HepG2 (cell line): ENCODE measurements around the gene TFRC.

Source experiments
- EZH2 ChIP-seq: conservative IDR thresholded peaks from 2 replicates; pipeline ENCODE4 v1.6.1; 2012; ENCODE audit warnings: mild to moderate bottlenecking, low read depth, low read length, moderate library complexity
- MEIS1 ChIP-seq: sonication (generic); formaldehyde crosslinking; IDR thresholded peaks from 2 replicates; pipeline ENCODE4 v1.9.0; 2021; ENCODE audit warnings: mild to moderate bottlenecking, missing genetic modification reagents, moderate library complexity, borderline replicate concordance
- NCOA1 ChIP-seq: sonication (generic); formaldehyde crosslinking; IDR thresholded peaks from 2 replicates; pipeline ENCODE4 v1.9.0; 2021; ENCODE audit warnings: missing genetic modification reagents
- RBM39 ChIP-seq: fragments of 200-400 bp; formaldehyde crosslinking; IDR thresholded peaks from one replicate; pipeline ENCODE4 v1.6.1; 2018; ENCODE audit warnings: antibody characterized with exemption, mild to moderate bottlenecking, low read depth, low read length; ENCODE audit not compliant: poor library complexity, severe bottlenecking
- SP2 ChIP-seq: sonication (generic); formaldehyde crosslinking; IDR thresholded peaks from 2 replicates; pipeline ENCODE4 v1.5.1; 2020; ENCODE audit warnings: mild to moderate bottlenecking, missing genetic modification reagents
- THYN1 ChIP-seq: sonication (generic); formaldehyde crosslinking; IDR thresholded peaks from 2 replicates; pipeline ENCODE4 v1.8.1; 2023; ENCODE audit warnings: low read depth, mild to moderate bottlenecking, moderate library complexity, missing genetic modification reagents, borderline replicate concordance
- ZNF75D ChIP-seq: sonication (generic); formaldehyde crosslinking; IDR thresholded peaks from 2 replicates; pipeline ENCODE4 v1.8.1; 2023; ENCODE audit warnings: missing genetic modification reagents, mild to moderate bottlenecking, borderline replicate concordance
- TF ChIP-seq, protein P1 (sequence below), 2 experiments: IDR thresholded peaks; 2 replicates each; pipeline ENCODE4 v1.6.1; 2011 to 2012; ENCODE audit warnings: low read length in 2 of 2, borderline replicate concordance in 1 of 2, low read depth in 1 of 2, mild to moderate bottlenecking in 1 of 2, moderate library complexity in 1 of 2
- TF ChIP-seq, protein P2 (sequence below): sonication (generic); formaldehyde crosslinking; IDR thresholded peaks from 2 replicates; pipeline ENCODE4 v1.5.0; 2020; ENCODE audit warnings: mild to moderate bottlenecking, missing genetic modification reagents, moderate library complexity
- TF ChIP-seq, protein P3 (sequence below): sonication (generic); formaldehyde crosslinking; IDR thresholded peaks from 2 replicates; pipeline ENCODE4 v1.5.0; 2020; ENCODE audit warnings: missing genetic modification reagents
- TF ChIP-seq, protein P4 (sequence below): sonication (generic); formaldehyde crosslinking; IDR thresholded peaks from 2 replicates; pipeline ENCODE4 v1.4.0; 2020; ENCODE audit warnings: missing genetic modification reagents, mild to moderate bottlenecking, borderline replicate concordance

DNA sequence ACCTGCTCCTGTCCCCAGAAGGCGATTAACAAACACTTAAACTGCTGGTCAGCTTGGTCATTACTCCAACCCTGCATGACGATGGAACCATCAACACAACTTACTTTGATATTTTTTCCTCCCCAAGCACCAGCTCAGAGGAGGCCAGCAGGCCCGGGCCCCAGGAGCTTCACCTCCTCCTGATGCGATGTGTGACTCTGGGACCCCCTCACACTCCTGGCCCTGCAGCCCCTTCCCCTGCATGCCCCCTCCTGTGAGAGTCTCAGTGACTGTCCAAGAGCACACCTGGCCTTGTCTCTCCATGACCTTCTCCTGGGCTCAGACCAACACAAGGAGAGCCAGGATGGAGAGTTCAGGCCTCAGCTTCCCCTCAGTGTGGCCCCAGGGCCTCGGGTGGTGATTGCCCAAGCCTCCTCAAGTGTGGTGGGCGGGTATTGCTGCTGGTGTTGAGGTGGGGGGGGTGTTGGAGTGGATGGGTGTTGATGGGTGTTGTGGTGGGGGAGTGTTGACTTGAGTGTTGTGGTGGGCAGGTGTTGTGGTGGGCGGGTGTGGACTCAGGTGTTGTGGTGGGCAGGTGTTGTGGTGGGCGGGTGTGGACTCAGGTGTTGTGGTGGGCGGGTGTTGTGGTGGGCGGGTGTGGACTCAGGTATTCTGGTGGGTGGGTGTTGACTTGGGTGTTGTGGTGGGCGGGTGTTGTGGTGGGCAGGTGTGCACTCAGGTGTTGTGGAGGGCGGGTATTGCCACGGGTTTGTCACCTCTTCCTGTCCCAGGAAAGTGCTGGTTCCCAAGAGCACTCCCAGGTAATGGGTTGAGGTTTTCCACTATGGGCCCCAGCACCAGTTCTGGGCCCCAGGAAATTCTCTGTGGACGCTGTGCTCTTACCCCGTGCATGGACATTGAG lies 68.1 kb downstream of the TFRC start:
- TF ChIP-seq, protein P1, sequence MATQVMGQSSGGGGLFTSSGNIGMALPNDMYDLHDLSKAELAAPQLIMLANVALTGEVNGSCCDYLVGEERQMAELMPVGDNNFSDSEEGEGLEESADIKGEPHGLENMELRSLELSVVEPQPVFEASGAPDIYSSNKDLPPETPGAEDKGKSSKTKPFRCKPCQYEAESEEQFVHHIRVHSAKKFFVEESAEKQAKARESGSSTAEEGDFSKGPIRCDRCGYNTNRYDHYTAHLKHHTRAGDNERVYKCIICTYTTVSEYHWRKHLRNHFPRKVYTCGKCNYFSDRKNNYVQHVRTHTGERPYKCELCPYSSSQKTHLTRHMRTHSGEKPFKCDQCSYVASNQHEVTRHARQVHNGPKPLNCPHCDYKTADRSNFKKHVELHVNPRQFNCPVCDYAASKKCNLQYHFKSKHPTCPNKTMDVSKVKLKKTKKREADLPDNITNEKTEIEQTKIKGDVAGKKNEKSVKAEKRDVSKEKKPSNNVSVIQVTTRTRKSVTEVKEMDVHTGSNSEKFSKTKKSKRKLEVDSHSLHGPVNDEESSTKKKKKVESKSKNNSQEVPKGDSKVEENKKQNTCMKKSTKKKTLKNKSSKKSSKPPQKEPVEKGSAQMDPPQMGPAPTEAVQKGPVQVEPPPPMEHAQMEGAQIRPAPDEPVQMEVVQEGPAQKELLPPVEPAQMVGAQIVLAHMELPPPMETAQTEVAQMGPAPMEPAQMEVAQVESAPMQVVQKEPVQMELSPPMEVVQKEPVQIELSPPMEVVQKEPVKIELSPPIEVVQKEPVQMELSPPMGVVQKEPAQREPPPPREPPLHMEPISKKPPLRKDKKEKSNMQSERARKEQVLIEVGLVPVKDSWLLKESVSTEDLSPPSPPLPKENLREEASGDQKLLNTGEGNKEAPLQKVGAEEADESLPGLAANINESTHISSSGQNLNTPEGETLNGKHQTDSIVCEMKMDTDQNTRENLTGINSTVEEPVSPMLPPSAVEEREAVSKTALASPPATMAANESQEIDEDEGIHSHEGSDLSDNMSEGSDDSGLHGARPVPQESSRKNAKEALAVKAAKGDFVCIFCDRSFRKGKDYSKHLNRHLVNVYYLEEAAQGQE (IDR thresholded peaks at IDR 0.05; ENCODE audit: borderline replicate concordance in 1 of 2, low read depth in 1 of 2, low read length in 2 of 2), result no peak
- TF ChIP-seq, protein P2, sequence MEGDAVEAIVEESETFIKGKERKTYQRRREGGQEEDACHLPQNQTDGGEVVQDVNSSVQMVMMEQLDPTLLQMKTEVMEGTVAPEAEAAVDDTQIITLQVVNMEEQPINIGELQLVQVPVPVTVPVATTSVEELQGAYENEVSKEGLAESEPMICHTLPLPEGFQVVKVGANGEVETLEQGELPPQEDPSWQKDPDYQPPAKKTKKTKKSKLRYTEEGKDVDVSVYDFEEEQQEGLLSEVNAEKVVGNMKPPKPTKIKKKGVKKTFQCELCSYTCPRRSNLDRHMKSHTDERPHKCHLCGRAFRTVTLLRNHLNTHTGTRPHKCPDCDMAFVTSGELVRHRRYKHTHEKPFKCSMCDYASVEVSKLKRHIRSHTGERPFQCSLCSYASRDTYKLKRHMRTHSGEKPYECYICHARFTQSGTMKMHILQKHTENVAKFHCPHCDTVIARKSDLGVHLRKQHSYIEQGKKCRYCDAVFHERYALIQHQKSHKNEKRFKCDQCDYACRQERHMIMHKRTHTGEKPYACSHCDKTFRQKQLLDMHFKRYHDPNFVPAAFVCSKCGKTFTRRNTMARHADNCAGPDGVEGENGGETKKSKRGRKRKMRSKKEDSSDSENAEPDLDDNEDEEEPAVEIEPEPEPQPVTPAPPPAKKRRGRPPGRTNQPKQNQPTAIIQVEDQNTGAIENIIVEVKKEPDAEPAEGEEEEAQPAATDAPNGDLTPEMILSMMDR (CRISPR knock-in tag), result no peak
- TF ChIP-seq ZNF75D (CRISPR knock-in tag) (no peak), NCOA1 (CRISPR knock-in tag) (no peak), THYN1 (CRISPR knock-in tag) (no peak), MEIS1 (CRISPR knock-in tag) (no peak), RBM39 (no peak), SP2 (no peak), EZH2 (no peak)
- TF ChIP-seq, protein P3, sequence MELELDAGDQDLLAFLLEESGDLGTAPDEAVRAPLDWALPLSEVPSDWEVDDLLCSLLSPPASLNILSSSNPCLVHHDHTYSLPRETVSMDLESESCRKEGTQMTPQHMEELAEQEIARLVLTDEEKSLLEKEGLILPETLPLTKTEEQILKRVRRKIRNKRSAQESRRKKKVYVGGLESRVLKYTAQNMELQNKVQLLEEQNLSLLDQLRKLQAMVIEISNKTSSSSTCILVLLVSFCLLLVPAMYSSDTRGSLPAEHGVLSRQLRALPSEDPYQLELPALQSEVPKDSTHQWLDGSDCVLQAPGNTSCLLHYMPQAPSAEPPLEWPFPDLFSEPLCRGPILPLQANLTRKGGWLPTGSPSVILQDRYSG (CRISPR knock-in tag), result no peak
- TF ChIP-seq, protein P4, sequence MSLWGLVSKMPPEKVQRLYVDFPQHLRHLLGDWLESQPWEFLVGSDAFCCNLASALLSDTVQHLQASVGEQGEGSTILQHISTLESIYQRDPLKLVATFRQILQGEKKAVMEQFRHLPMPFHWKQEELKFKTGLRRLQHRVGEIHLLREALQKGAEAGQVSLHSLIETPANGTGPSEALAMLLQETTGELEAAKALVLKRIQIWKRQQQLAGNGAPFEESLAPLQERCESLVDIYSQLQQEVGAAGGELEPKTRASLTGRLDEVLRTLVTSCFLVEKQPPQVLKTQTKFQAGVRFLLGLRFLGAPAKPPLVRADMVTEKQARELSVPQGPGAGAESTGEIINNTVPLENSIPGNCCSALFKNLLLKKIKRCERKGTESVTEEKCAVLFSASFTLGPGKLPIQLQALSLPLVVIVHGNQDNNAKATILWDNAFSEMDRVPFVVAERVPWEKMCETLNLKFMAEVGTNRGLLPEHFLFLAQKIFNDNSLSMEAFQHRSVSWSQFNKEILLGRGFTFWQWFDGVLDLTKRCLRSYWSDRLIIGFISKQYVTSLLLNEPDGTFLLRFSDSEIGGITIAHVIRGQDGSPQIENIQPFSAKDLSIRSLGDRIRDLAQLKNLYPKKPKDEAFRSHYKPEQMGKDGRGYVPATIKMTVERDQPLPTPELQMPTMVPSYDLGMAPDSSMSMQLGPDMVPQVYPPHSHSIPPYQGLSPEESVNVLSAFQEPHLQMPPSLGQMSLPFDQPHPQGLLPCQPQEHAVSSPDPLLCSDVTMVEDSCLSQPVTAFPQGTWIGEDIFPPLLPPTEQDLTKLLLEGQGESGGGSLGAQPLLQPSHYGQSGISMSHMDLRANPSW (CRISPR knock-in tag), result no peak
